HL-60/S4 (cell line): ENCODE data around the gene XRCC4.

Experiments used
- in situ Hi-C: fragments of 300-500 bp; cut with MboI; formaldehyde crosslinking; loops from 2 replicates; pipeline ENCODE4 v1.14.3; 2022; ENCODE audit warnings: low sequenced_read_pairs

XRCC4 gene

DNA sequence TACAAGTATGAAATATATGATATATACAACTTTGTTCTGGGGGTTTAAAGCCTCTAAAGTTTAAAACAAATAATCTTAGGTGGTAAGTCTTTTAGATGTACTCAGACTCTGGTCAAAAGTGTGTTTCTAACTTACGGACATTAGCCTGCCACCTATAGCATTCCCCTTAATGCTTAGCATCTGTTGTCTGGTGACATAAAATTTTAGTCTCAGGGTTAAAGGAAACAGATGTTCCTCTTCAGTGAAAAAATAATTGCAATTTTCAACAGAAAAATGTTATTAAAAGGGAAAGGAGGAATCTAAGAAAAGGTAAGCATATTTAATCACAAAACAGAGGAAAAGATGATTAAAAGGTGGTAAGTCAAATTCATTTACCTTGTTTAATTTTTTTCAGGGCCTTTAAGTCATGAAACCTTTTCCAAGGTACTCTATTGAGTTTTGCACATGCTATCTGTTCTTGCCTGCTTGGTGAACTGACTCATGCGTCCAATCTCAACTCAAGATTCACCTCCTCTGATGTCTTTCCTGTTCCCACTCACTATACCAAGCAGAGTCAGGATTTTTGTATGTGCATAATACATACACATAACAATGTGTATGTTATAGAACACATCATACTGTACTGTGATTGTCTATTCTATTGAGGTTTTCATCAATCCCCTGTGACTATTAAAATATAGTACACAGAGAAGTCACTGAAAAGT, 8.1 kb upstream of the XRCC4 start:
- in situ Hi-C loops = no loop called here

DNA sequence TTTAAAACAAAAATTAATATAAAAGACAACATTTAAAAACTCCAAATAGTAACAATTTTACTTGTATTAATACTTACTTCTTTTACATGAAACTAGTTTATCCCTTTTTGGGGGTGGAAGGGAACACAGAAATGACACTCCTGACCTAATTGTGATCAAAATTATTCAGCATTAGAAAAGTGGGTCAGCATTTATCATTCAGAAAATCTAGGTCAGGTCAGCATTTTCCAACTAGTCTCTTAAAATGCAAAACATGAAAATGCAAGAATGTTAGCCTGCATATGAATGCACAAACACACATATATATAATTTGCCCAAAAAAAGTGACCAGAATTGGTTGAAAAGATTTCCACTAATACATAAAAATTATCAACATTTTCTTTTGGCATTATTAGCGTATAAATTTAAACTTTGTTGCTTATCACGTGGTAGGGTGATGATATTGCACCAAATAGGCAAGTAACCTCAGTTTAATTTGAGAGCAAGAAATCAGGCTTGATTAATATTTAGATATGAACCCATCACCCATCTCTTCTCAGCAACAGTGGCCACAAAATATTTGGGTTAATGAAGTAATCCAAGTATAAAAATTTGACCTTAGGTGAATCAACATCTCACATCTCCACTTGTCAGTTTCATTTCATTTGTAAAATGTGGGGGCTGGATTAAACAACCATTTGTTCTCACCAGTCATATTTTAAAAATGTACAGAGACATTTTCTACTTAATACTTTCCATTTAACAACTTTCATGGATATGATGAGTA, 5.9 kb upstream of the XRCC4 start:
- in situ Hi-C loops = no loop called here

DNA sequence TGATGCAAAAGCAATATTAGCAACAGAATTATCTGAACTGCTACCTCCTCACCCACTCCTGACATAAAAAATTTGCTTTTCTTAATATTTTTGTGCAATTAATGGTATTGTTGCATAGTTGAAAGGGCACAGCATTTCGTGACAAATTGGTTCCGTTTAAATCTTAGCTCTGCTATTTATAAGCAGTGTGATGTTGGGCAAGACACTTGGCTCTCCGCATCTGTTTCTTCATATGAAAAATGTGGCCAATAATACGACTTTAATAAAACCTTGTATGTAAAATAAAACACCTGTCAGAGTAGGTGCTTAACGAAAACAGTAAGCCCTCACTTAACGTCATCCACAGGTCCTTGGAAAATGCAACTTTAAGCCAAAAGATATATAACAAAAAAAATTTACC, 4.4 kb upstream of the XRCC4 start:
- in situ Hi-C loops = no loop called here

DNA sequence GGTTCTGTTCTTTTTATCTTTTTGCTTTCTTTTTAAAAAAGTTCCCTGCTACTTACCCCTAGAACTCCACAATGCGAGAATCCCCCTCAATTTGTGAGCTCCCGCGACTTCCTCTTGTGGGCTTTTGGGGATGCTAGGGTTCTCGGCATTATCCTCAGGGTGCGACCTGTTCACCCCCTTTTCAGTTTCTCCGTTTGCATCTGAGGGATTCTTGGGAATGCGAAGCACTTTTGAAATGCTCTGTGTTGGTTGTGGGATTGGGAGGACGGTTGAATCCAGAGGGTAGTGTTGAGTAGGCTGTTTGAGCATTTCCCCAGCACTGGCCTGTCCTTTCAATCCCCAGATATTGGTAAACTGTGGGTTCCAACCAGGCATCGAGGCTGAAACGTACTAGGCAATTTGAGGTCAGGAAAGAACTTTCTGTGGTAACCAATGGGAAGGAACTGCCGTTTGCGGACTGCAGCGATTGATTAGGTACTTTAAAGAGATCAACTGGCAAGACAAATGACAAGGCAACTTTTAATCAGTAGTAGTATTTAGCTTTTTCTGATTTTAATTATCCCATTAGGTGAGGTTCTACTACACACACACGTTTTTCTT, 415 bp downstream of the XRCC4 start:
- in situ Hi-C loops = no loop called here

DNA sequence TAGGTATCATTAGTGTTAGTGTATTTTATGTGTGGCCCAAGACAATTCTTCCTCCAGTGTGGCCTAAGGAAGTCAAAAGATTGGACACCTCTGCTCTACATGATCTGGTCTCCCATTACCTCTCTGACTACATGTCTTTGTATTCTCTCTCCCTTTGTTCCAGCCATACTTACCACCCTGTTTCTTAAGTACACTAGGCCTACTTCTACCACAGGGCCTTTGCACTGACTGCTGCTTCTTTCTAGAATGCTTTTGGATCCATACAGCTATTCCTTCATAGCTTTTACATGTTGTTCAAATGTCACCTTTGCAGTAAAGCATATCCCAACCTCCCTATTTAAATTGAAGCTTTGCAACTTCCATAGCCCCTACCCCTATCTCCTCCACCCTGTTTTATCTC, 5.4 kb downstream of the XRCC4 start:
- in situ Hi-C loops = no loop called here

DNA sequence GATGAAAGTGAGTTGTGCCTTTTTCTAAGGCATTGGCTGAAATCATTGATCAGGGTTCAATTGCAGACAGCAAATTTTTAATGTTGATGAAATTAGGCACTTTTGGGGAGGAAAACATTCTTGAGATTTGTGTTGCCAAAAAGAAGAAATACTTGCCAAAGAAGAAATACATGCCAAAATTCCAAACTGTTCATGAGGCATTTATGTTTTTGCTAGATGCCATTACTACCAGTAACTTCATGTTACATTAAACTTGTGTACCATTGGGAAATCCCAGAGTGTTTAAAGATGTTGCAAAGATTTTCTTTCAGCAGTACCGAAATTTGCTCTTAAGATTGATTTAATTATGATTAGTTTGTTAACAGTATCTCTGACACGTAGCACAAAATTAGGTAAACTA, 7.0 kb downstream of the XRCC4 start:
- in situ Hi-C loops = no loop called here

DNA sequence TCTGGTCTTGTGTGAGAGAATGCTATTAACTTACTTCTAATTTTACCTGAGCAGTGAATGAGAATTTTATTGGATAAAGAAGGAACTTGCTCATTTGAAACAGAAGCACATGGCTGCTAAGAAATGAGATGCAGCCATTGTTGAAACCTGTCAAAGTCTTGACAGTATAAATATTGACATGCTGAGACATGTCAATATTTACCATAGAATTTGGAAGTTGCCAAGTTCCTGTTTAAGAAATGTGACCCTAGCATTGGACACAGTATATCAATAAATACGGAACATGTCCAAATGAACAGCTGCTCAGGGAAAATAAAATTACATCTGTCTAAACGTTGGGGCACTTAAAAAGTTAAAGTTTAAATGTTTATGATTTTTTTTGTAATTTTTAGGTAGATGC, 7.8 kb downstream of the XRCC4 start:
- in situ Hi-C loops = no loop called here

DNA sequence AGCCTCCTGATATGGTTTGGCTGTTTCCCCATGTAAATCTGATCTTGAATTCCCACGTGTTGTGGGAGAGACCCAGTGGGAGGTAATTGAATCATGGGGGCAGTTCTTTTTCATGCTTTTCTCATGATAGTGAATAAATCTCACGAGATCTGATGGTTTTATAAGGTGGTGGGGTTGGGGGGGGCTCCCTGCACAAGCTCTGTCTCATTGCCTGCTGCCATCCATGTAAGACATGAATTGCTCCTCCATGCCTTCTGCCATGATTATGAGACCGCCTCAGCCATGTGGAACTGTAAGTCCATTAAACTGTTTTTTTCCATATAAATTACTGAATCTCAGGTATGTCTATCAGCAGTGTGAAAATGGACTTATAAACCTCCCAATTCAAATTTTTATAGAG, 12.8 kb downstream of the XRCC4 start:
- in situ Hi-C loops = no loop called here

DNA sequence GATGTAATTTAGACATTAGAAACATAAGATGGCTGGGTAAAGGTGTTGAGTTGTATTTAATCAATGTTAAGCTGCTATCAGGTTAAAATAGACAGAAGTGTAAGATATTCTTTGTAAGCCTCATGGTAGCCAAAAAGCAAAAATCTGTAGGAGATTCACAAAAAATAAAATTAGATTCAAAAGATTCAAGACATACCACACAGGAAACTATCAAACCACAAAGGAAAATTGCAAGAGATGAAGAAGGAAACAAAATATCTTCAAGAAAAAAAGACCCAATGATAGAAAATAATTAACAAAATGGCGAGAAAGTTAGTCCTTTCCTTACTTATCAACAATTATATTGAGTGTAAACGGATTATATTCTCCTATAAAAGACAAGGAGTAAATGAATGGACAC, 15.3 kb downstream of the XRCC4 start:
- in situ Hi-C loops = no loop called here

DNA sequence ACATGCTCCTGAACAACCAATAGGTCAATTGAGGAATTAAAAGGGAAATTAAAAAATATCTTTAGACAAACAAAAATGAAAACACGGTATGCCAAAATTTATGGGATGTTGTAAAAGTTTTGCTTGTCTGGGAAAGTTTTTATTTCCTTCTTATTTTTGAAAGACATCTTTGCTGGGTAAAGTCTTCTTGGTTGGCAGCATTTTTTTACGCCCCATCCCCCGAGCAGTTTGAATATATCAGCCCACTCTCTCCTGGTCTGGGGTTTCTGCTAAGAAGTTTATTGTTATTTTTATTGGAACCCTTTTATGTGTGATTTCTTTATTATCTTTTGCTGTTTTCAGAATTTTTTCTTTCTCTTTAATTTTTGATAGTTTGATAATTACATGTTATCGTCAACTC, 16.3 kb downstream of the XRCC4 start:
- in situ Hi-C loops = no loop called here

DNA sequence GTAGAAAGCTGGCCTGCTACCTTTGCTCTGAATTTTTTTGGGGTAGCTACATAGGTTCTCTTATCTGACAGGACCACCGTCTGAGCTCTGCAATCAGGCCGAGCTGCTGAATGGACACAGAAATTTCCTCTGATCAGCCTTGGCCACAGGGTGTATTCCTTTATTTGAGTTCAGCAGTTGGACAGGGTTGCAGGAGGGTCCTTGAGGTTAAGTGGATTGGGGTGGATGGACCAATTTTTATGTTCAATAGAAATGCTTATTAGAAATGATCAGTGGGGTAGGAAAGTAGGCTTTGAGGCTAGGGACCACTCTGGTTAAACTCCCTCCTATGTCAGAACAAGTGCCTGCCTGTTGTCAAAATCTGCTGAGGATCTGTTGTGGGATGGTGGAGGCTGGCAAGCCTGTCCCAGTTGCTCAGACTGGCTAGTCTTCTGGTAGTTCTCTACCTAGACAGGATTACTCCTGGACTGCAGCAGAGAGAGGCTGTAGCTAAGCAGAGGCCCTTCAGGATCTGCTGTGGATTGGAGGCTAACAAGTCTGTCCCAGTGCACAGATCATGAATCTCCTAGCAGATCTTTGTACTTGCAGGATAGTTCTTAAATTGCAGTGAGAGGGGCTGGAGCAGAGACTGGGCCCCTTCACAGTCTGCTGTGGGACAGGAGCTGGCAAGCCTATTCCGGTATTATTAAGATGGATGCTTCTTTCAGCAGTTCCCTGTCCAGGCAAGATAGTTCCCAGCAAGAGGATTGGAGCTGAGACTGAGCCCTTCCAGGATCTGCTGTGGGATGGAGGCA, 18.0 kb downstream of the XRCC4 start:
- in situ Hi-C loops = no loop called here

DNA sequence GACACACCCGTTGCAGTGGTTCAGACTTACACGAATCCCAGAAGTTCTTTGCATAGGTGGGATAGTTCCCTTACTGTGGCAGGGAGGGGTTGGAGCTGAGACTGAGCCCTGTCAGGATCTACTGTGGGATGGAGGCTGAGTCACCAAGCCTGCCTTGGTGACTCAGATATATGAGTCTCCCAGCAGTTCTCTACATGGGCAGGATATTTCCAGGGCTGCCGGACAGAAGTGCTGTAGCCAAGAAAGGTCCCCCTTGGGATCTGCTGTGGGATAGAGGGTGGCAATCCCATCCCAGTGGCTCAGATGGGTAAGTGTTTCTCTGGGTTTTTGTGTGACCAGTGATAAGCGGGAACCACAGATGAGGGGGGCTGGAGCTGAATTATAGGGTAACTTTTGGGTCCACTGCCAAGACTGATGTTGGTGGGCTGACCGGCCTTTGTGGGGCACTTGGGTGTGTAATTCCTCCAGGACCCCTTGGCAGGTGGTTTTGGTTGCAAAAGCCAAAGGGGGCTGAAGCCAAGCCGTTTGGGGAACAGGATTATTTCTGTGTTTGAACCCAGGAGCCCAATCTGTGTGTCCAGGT, 18.7 kb downstream of the XRCC4 start:
- in situ Hi-C loops = no loop called here

DNA sequence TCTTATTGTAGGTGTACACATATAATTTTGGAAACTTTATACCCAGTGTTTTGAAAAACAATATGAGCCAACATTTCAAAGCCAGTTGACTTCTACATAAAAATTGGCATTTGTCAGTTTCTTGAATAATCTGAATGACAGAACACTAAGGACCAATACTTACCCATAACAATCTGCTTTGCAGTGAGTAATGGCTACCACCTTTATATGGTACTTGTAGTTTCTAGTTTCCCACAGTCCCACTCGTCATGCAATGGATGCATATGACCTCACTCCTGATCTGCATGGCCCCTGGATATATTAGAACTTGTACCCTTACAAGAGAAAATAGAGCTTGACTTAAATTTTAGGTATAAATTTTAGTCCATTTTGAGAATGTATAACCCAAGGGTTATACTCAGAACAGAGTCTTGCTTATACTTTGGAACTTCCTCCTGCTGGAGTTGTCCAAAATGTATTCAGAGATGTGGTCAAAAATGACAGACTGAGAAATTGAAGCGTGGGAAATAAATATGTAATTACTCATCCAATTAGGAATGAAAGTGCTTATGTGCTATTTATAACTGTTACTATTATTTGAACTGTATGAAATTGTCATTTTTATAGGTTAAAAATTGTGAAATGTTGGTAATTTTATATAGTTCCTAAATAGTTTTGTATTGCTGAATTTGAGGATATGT, 19.5 kb downstream of the XRCC4 start:
- in situ Hi-C loops = no loop called here

DNA sequence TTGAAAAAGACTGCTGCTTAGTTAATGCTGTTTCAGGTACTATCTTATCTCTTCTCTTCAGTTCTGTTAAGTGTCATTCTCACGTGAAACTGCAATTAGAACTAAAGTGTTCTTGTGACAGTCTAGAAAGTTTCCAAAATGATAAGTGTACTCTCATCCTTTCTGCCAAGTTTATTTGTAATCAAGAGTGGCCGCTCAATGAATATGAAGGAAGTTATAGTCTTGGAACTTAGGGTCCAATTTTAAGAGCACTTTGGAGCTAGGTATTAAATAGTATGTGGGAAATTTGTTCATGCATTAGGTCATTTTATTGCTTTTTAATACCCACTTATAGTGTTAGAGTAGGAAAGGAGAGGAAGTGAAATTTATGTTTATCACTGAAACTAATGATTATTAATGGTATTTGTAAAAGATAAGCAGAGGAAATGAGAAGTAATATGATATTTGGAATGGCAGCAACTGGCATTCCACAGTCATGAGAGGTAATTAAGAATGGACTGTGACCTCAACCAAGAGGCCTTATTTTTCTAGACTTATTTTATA, 20.4 kb downstream of the XRCC4 start:
- in situ Hi-C loops = no loop called here

DNA sequence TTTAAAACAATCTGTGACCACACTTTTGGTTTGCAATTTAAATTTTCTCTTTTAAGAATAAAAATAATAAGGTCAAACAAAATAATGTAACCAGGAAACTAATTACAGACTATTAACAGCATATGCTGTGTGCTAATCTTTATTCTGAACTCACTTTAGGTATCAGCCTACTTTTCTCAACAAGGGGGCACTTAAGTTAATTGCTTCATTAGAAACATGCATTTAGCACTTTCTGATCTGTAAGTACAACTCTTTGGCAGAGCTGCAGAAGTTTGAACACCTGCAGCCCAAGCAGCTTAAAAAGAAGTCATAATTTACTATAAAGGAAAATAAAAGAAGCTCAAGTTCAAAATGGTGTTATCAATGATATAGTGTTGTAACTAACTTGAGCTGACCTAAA, 21.7 kb downstream of the XRCC4 start:
- in situ Hi-C loops = no loop called here

DNA sequence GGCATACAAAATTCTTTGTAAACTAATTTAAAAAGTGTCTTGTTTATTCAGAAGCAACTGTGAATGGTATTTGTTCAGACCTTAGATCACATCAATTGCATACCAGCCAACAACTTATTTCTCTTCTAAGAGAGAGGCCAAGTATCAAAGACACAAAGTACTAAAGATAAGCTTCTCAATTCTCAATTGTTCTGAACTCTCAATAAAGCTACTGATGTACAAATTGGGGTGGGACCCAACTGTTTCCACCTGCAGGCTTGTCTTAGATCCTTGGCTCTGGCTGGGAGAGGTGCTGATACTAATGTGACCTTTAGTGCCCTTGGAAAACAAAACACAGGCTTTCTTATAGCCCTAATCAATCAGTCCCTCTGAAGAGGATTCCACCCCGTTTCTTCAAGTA, 22.1 kb downstream of the XRCC4 start:
- in situ Hi-C loops = no loop called here

DNA sequence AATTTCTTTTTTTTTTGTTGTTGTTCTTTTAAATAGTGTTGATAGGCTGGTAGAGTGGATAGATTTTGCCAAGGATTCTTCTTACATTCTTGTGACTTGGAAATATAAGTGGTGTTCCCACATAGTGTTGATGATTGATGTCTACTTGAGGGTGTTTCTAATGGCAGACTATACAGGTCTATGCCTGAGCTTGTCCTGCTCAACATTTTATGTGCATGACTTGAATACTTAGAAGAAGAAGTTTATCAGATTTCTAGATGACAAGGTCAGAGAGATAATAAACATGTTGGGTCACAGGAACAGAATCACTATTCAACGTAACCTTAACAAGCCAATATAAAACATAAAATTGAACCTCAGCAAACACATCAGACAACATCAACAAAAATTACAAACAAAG, 24.2 kb downstream of the XRCC4 start:
- in situ Hi-C loops = no loop called here

DNA sequence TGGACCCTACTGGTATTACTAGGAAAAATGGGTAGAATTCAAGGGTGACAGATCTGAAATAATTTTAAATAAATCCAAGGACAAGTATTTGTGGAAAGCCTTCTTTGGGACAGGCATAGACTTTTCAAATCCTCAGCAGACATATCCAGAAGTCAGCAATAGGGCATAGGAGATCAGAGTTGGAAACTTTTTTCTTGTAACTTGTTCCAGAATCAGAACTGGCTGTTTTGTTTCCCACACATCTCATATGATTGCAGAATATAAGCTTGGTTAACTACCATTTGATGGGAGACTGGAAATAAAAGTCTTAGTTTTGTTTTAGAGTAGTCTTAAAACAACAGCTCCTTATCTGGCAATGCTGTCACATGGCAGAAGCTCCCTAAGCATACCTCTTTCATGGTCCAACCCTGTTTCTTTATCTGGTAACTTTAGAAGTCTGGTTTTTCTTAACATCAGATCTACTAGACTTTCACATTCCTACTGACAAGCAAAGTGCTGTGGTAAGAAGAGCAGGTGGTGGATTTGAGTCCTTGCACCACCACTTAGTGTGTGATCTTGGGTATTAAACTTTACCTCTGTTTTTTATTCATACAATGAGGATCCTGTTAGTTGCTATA, 25.1 kb downstream of the XRCC4 start:
- in situ Hi-C loops = no loop called here

DNA sequence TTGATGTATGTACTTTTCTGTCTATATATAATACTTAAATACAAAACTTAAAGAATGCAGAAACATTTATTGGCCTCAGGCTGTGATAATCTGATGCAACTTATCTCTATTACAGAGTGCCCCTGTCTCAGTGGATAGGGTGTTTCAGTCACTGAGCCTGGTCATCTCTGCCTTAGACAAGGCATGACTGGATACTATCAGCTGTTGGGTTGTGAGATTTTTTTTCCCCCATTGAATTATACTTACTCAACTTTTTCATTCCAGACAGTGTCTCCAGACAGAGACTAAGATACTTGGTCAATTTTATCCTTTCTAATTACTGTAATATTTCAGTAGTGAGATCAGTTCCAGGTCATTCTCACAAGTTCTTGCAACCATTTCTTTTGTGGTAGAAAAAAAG, 26.7 kb downstream of the XRCC4 start:
- in situ Hi-C loops = no loop called here
